ENCODE results near the gene FARS2.
"Not testable (repeated sequence)": the region's sequence is repeated elsewhere in the genome, so short reads cannot be mapped to it uniquely, and the experiment has no call there.

Gene FARS2

DNA sequence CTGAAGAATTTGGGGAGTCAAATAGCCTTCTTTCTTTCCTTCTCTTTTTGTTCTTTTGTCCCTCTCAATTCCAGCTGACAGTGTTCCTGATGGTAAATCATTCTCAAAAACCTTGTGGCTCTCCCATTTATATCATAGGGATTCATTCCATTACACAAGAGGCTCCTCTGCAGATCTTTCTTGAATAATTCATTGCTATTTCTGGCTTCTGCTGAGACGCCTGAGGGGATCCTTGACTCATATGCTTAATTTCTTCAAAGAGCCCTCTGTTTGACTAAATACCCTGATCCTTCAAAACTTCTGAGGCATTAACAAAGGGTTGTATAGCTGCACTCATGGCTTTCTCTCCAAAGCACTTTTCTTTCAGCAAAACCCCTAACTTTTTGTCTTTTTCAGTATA lies 289.3 kb downstream of the FARS2 start:
- DNase-seq = no peak

DNA sequence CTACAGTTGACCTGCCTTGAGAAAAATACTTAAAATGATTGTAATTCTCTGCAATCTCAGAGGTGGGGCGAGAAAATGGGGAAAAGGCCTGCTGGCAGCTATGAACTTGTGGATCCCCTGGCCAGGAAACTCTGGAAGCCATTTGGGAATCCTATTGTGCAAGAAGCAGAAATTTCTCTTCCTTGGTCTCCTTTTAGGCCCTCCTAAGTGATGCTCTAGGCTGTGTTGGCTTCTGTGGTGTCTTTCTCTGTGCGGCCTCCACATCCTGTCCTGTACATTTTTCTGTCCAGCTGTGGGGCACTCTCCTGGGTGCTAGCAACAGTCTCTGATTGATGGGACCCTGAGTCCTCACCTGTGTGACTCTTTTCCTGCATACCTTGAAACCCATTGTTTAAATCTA lies 290.9 kb downstream of the FARS2 start:
- DNase-seq = peak; percentile 27

DNA sequence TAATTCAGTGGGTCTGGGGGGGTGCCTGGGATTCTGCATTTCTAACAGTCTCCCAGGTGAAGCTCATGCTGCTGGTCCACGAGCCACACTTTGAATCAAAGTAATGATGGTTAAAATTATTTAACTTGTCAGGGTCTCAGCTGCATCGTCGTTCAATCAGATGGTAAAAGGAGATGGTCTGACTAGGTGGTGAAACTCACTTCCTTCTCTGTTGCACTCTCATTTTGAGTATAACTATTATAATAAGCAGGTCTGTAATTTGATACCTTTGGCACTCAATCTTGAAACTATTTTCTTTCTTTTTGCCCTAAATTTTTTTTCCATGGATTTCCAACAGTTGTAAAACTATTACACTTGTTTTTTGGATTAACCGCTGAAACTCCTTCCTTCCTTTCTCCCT lies 292.5 kb downstream of the FARS2 start:
- DNase-seq = no peak

DNA sequence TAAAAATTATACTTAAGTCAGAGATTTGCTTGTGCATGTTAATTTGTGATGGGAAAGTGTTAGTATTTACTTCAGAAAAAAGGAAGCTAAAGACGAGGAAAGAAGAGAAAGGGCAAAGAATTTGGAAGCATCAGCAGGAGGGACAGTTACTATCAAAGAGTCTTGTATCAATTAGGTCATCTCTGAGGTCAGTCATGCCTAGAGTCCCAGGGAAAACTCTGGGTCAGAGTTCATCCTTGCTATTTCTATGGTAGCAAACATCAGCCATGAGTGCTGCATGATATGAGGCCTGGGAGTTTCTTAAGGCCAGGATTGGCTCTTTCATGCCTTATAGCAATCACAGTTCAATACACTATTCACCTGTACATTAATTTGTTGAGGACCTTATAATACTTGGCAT lies 292.9 kb downstream of the FARS2 start:
- no peak for DNase-seq

DNA sequence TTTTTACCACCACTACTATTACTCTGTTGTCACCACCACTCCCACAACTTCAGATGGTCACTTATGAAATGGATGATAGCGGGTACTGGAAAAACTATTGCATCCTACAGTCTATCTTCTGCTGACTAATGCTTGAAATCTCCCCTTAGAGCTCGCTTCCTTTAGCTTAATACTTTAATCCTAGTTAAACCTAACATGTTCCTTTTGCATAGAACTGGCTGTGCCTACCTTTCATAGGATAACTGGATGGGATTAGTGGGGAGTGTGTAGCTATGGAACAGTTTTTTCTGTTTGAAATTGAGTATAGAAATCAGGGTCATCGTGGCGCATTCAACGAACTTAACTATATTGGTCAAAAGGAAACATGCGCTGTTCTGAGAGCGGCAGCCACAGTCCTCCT lies 294.7 kb downstream of the FARS2 start:
- no peak for DNase-seq

DNA sequence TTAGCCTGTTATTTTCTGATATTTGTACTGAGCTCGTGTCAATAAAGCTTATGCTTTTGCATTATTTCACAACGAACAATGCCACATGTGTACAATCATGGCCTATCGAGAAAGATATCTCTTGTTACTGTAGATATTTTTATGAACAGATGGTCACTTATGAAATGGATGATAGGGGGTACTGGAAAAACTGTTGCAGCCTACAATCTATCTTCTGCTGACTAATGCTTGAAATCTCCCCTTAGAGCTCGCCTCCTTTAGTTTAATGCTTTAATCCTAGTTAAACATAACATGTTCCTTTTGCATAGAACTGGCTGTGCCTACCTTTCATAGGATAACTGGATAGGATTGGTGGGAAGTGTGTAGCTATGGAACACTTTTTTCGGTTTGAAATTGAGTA lies 296.2 kb downstream of the FARS2 start:
- DNase-seq = no peak

DNA sequence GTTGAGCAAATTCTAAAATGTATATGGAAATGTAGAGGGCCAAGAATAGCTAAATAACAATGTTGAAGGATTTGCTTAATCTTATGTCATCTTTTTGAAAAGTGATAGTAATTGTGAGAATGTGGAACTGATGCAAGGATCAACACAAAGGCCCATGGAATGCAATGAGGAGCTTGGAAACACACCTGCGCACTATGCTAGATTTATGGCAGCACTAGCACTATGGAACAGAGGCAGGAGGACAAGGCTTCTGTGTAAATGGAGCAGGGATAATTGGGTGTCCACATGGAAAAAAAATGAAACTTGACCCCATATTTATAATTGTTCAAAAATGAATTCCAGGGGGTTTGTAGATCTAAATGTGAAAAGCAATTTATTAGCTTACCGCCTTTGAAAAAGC lies 298.3 kb downstream of the FARS2 start:
- DNase-seq = no peak

DNA sequence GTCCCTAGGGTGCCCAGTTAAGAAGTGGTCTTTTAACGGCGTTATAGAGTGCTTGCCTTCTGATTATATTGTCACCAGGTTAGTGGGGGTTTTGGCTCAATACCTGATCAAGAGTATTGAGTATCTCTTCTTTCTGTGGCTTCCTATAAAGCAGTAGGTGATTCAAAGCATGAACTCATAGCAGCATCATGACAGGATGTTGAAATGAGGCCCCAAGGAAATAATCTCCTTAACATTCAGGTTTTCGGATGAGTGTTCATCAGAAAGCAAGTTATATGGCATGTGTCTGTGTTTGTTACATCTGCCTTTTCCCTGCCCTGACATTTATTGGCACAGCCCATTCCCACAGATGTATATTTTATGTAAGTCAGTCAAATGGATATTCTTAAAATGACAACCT lies 301.0 kb downstream of the FARS2 start:
- no peak for DNase-seq

DNA sequence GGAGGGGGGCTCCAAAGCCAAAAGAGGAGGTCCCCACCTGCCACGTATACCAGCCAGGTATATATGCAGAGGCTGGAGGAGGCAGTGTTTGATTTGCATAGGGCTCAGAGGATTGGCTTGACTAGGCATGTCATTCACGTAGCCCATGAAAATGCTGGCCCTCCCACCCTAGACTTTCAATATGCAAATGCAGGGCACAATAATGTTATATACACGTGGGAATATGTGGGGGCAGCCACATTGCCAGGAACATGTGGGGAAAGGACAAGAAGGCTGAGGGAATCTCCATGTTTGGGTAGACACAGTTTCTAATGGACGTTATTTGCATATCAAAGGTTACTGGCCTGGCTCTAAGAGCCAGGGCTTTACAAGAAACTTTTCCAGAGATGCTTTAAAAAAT lies 301.8 kb downstream of the FARS2 start:
- DNase-seq = no peak

DNA sequence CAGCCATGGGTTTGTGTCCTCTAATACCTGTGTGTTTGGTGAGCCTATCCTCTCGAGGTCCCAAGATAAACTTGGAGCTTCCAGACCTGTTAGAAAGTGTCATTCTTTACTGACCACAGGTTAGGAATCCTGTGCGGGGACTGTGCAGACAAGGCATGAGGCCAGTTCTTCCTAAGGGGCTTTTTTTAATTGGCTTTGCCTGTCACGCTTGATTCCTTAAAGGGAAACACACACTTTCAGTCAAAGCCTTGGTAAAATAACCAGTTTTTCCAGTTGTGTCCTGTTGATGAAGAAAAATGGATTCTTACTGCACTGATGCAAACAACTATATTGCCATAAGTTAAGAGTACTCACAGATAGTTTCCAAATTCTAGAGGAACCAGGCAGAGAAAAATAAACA lies 303.4 kb downstream of the FARS2 start:
- not testable (repeated sequence) for DNase-seq

DNA sequence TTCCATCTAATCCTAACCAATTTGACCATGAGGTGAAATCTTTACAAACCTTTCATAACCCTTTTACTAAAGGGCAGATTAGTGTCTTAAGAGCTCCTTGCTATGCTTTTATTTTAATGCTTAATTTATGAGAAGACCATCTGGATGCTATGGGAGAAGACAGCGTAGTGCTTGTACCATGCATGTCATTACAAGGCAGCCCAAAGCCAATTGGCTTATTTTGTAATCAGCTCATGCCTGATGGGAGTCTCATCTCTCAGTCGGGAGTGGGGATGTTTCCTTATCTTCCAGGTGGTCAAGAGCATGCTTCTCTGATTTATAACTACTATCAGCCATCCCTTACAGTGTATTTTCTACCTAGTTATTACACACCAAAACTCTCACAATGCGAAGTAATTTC lies 304.7 kb downstream of the FARS2 start:
- DNase-seq = no peak

DNA sequence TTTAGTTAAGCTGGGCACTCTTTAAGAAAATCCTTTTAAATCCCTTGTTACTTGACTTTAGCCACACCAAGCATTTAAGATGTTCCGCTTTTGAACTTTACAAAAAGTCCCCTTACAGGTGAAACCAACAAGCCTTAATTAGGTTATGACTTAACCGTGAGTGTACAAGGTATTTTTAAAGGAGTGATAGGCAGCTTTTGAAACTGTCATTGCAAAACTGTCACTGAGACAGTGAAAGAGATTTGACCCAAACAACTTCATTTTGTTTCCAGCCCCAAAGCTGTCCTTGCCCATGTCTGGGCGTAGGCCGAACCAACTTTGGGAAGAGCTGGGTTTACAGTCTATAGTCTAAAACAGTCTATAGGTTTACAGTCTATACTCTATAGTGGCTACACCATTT lies 305.4 kb downstream of the FARS2 start:
- no peak for DNase-seq

DNA sequence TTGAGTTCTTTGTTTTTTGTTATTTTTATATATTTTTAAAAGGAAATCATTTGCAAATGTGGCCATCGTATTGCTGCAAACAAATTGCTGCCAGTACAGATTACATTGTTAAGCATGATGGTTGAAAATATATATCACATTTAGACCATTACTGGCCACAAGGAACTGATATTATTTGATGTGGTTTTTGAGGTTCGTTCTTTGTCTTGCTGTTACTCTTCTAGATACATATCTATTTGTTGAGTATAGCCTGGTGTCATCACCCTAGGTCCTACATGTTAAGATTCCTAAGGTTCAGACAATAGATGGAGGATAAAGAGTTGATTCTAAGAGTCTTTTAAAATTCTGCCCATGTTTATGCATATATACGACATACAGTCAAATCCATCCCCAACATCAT lies 306.0 kb downstream of the FARS2 start:
- DNase-seq = no peak

DNA sequence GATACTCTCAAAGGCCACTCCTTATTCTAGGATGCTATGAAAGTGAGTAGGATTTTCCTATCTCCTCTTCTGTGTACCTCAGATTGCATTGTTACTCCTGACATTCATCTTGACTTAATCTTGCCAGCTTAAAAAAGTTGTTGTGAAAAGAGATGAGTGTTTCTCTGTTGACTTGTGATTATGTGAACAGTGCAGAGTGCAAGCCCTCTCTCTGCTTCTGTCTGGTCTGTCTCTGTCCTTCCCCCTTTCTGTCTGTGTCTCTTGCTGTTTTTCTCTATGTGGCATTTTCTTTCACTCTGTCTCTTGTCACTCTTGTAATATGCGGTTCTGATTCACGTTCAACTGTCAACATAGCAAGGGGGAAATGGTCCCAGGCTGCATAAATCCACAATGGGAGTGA lies 306.6 kb downstream of the FARS2 start:
- no peak for DNase-seq

DNA sequence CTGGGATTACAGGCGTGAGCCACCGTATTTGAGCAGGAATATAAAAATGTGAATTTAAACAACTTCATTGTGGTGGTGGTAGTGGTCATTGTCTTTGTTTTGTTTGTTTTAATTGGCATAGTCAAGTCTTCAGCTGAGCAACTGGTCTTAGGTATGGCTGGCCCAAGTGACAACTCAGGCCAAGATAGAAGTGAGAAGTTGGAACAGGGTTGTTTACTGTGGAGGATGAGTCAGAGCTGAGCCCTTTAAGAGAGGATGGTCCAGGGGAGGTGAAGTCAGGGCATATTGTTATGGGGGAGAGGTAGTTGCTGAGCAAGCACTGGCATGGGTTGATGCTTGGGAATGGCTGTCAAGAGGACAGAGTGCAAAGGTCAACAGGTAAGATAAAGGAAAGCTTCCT lies 308.2 kb downstream of the FARS2 start:
- no peak for DNase-seq

DNA sequence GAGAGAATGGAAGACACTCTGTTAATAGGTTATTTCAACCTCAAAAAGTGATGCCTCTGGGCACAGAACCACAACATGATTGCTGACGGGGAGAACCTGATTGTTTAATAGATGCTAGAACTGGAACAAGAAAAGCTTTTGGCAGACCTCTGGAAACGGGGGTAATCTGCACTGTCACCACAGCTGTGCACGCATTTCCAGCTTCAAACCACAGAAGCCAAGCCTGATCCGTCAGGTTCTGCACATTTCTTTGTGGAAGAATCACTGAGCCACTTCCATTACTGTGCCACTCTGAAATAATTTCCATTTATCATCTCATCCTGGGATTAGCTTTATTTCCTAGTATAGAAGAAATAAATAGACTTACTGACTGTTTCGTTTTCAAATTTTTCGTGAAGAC lies 309.3 kb downstream of the FARS2 start:
- no peak for DNase-seq

DNA sequence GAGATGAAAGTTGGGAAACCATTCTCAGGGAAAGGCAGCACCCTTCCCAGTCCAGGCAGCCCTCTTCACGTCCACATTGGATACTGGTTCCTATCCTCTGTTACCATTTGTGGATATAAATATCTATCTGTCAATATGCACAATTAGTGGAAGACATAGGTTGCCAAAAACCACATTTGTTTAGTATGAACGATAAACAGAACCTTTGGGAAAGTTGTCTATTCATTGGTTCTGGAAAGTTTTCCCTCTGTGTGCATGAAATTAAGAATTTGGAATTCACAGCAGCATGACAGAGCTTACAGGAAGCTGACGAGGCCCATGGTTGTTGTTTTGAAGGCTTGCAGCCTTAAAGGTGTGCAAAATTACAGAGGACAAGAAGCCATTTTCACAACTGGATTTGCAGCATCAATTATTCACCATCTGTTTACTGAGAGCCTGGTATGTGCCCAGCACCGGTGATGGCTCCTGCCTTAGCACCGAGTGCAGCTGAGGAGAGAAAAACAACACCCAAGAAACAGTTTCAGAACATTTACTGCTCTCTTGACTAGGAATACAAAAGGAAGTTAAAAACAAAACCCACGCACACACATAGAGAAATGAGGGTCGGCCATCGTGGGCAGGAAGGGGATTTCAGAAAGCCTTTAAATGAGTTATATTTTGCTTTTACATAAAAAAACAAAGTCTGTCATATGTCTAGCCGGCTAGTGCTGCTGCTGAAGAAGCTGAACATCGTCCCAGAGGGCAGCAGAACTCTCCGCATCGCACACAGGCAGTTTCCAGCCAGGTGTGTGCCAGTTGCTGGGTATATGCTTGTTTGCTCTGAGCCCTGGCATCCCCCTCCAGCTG lies 319.6 kb downstream of the FARS2 start:
- peak; percentile 26 for DNase-seq

DNA sequence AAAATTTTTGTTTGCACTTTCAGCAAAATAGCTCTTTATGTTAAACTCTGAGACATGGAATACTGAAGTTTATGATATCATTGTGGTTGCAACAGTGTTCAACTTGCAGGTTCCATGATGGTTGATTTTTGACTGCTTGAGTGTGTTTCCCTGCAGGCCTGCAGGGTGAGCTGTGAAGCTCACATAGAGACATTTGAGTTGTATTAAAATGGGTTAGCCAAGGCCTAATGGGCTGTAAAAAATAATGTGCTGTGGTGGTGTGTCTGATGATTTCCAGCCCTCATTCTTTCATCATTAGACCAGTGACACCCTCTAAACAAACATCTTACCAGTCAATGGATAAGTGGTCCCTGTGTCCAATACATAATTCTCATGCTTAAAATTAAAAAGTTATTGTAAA lies 321.4 kb downstream of the FARS2 start:
- no peak for DNase-seq

DNA sequence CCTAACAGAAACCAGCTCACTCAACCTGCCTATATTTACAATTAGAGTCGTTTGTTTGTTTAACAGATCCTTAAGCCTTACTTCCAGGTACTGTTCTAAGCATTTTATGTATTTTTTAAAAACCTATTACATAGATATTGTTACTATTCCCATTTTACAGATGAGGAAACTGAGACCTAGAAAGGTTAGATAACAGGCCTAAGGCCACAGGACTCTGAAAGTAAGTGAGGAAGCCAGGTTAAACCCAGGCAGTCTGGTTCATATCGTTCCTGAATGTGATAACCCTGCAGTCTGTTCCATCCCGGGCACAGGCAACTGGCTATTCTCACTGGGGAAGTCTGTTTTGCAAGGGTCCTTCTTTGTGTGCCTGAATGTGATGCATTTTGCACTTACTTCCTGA lies 322.2 kb downstream of the FARS2 start:
- no peak for DNase-seq

DNA sequence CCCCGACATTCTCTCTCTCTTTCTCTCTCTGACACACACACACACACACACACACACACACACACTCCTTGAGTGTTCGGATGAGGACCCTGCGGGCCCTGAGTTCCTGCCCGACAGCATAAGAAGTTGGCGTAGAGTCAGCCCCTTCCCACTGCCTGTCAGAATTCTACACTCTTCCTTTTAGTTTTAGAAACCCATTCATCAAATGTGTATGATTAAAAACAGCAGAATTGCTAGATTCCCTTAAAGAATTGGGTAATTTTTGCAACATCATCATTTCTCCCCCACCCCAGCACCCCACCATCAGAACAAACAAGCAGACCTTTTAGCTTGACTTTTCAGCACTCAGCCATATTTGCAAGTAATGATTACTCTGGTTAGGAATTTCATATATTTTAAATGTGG lies 322.8 kb downstream of the FARS2 start:
- peak; percentile 74 for DNase-seq

DNA sequence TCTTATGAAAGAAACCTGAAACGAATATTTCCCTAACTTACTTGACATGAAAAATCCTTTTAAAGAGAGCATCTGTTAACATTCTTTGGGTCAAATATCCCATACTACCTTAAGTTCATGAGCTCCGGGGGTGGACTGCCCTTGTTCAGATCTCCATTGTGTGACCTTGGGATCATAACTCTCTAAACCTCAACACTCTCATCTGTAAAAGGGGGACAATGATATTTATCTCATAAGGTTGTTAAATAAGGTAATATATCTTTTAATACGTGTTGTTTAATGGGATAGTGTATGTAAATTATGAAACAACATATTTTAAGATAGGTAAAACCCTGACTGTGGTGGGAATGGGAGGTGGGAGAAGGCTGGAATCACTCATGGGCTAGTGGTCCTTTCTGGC lies 326.3 kb downstream of the FARS2 start:
- DNase-seq = no peak

DNA sequence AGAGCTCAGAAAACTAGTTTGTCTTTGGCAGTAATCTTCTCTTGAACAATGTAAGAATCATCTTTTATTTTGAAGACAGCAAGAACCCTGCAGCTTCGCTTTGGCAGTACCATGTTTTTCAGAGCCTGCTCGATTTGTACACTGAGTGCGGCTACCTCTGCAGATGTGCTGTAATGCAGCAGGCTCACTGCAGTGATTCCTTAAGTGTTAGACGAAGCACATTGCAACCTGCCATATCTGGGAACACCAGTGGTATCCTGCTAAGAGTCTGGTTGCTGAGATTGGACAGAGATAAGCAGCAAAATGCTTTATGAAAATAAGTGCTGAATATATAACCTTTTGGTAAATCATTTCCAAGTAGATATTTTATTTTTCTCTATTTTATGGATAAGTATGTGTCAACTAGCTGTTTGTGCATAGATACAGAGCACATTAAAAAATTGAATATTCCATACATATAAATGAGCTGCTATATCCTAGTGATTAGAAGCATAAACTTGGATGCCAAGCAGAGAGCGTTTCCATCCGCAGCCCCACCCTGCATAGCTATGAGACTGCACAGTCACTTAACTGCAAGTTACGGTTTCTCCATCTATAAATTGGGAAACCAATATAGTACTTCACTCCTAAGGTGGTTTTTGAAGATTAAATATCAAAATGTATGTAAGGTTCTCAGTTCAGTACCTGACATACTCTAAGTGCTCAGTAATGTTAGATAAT lies 328.3 kb downstream of the FARS2 start:
- DNase-seq = no peak

DNA sequence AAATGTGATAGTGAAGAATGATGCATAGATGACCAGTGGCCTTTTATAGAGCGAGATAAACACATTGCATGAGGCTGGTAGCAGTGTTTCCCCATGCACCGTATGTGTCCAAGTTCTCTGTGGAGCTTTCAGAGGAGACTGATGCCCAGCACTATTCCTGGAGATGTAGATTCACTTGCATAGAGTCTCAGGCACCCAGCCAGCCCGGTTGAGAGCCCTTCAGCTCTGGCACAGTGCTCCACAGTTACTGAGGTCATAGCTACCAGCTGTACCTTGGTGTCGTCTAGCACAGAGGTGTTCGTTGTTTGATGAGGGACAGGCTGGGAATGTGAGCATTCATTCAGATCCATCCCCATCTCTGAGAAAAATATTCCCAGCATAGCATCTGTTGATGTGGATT lies 328.9 kb downstream of the FARS2 start:
- DNase-seq = no peak

DNA sequence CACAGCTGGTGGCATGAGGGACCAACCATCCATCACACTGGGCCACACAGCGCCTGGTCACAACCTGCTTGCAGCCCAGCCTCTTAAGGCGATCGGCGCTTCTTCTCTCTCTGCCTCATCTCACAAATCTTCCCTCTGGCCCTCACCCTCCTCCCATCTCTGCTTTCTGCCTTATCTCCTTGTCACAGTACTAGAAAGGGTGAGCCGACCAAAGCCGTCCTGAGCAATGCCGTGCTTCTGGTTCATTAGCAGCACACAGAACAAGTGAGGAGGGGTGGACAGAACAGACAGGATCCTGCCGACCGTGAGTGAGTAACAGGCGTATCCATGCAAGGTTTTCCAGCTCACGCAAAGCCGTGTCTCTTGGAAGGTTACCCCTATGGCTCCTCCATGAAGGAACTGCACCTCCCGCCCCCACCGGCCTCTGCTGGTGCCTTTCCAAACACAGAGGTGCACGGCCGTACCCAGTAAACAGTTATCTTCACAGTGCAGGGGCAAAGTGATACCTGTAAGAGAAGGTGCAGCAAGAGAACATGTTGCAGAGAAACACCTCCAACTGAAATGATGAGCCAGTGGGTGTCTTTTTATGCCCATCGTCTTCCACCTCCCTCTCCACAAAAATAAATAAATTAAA lies 331.7 kb downstream of the FARS2 start:
- no peak for DNase-seq

Measured in right hindlimb (tissue), 1 donor.